Measurements from ENCODE around the gene DTHD1.

The DTHD1 gene

GRCh38 chr4:36320117-36320896 is 38.9 kb downstream of the DTHD1 start:
- peak; percentile 30 for DNase-seq

DNA sequence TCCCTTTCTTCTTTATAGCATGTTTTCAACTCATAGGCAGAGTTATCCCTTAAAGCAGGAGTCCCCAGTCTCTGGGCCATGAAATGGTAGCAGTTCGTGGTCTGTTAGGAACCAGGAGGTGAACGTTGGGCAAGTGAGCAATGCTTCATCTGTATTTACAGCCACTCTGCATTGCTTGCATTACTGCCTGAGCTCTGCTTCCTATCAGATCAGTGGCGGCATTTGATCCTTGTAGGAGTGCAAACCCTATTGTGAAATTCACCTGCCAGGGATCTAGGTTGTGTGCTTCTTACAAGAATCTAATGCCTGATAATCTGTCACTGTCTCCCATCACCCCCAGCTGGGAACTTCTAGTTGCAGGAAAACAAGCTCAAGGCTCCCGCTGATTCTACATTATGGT is 39.8 kb downstream of the DTHD1 start:
- no peak for DNase-seq

- DNase-seq, result no peak
These were observed 41.5 kb downstream of the DTHD1 start for GRCh38 chr4:36322921-36323354.

GRCh38 chr4:36323816-36324419 is 42.5 kb downstream of the DTHD1 start:
- DNase-seq, result no peak

- no peak for DNase-seq
These were observed 43.4 kb downstream of the DTHD1 start for GRCh38 chr4:36324808-36325207.

DNA sequence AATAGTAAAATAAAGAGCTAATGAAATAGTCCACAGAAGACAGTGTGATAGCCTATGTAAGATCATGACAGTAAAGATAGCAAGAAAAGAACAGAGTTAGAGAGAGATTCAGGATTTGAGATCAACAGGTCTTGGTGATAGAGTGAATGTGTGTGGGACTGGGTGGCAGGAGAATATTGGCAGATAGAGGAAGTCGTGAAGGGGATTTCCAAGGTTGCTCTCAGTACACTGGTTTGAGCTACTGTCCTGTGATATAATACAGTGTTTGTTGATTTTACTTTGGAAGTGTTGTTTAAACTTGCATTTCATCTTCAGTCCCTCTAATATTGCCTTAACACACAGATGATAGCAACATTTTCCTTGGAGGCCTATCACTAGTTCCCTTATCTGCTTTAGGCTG is 44.1 kb downstream of the DTHD1 start:
- no peak for DNase-seq

GRCh38 chr4:36325926-36326325 is 44.5 kb downstream of the DTHD1 start:
- no peak for DNase-seq

- DNase-seq, result no peak
These were observed 45.1 kb downstream of the DTHD1 start for GRCh38 chr4:36326476-36327029.

DNA sequence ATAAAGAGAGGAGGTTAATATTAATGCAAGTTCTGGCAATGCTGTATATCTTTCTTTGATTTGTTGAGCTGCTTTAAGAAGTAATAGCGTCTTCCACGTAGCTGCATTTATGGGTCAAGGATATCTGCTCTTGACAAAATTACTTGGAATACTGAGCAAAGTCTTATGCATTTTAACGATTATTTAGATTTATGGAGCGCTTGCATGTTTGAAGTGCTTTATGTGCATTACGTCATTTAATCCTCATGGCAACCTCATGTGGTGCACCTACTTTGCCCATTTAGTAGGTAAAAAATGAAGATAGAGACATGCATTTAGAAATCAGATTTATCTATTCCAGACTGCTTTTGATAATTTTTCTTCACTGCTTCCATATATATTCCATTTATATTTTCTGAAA is 46.0 kb downstream of the DTHD1 start:
- DNase-seq, result no peak

- DNase-seq, result no peak
These were observed 46.7 kb downstream of the DTHD1 start for GRCh38 chr4:36328130-36328529.

DNA sequence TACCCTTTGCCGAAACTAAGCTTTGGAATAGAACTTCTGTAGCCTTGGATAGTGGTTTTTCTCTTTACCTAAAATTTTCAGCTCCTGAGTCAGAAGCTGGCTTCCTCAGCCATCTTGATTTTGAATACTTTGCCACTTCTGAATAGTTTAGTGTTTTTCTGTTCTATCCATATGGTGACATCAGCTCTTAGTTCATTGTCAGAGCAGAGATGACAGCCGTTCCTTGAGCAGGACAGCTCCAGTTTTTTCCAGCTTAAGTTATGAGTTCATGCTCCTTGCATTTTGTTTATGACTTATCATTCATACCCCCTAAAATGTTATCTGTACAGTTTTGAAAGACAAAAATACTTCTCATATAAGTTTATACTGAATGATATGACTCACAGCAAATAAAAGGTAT is 47.8 kb downstream of the DTHD1 start:
- no peak for DNase-seq

DNA sequence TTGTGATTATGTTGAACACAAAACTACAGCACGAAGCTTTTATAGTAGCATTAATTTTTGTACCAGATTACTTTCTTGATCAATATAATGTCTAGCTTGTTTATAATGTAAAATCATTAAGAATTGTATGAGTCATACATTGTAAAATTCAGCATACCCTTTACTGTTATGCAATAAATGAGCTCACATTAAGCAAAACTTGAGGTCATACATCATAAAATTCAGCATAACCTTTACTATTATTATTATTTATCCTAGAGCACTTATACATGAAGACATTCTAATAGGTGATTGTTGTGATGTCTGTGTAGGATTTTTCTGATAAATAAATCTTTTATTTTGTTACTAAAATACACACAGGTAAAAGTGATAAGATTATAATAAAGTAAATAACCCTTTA is 49.4 kb downstream of the DTHD1 start:
- no peak for DNase-seq

DNA sequence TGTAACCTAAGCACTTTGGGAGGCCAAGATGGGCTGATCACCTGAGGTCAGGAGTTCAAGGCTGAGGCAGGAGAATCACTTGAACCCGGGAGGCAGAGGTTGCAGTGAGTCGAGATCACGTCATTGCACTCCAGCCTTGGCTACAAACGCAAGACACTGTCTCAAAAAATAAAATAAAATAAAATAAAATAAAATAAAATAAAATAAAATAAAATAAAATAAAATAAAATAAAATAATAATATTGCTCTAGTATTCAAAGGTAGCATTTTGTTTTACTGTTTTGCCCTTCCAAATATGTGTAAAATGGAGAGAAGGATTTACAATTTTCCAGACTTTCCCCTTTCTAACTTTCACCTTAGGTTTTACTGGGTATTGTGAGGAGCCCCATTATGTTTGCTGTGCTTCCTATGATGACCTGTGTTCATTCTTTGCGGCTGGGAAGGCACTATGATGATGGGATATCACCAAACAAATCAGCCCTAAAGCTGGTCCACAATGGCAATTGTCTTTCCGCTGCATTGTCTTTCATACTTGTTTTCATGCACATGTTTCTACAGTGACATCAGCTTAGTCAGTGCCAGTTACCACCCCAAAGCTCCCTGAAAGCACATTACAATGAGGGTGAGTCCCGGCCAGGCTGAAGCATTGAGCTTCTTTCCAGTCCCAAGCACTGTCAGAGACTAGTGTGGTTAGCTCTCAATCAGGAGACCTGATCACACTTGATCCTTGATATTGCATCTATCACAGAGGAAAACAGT is 50.8 kb downstream of the DTHD1 start:
- DNase-seq, result no peak

DNA sequence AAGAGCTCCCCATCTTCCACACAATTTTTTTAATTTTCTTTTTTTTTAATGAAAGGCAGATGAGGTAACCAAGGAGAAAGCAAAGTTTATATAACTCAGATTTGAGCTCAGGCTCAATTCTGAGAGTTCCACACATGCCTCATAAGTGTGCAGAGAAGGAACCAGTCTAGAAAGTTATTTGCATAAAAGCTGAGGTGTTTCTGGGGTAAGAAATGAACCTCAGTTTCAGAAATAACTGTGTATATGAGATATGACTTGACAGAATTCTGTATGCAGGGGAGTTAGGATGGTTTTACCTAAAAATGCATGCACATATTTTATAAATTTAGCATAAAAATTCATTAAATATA is 51.3 kb downstream of the DTHD1 start:
- DNase-seq, result no peak

GRCh38 chr4:36333303-36333877 is 52.0 kb downstream of the DTHD1 start:
- DNase-seq, result no peak

DNA sequence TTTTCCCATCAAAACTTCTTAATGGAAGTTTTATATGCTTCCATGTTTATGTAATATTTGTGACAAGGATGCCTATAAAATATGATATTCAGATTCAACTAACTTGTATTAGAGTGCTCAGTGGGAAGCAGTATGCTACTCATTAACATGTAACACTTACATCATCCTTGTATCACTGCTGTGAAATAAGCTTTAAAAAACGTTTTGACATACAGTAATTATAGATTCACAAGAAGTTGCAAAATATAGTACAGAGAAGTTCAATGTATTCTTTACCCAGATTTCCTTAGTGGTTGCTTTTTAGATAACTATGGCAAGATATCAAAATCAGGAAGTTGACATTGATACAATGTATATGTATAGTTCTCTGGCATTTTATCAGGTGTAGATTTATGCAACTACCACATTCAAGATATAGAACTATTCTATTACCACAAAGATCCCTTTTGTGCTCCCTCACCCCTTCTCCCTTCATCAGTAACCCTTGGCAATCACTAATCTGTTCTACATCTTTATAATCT is 56.3 kb downstream of the DTHD1 start:
- DNase-seq, result no peak

GRCh38 chr4:36338973-36339372 is 57.6 kb downstream of the DTHD1 start:
- no peak for DNase-seq

DNA sequence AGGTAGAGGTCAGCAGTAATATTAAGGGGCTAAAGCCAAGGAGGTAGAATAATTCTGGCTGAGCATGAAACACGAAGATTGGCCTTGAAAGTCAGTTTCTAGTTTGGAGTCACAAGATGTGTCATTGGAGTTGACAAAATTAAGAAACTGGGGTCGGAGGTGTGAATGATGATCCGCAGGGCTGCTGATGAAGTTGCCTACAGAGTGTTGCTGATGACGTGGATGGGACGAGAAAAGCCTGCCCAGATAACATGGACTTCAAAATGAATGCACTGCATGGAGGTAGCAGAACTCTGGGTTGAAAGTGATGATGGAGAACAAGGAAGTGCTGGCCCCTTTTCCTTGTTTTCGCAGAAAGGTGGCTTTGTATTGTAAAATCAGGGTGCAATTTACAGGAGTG is 60.5 kb downstream of the DTHD1 start:
- DNase-seq, result no peak

GRCh38 chr4:36343501-36344175 is 62.2 kb downstream of the DTHD1 start:
- no peak for DNase-seq

- DNase-seq, result no peak
These were observed 67.1 kb downstream of the DTHD1 start for GRCh38 chr4:36348403-36348938.

- DNase-seq, result no peak
These were observed 68.6 kb downstream of the DTHD1 start for GRCh38 chr4:36349938-36350549.
